OCI-LY7 (cell line): Measurements from ENCODE around the gene PCDH12.

Source experiments
- EZH2phosphoT487 ChIP-seq: fragments of 200-600 bp; sonication (generic); IDR thresholded peaks from 2 replicates; pipeline ENCODE4 v1.6.1; 2018; ENCODE audit warnings: low read depth, borderline replicate concordance, mild to moderate bottlenecking, mixed run types, antibody characterized with exemption, low read length, moderate library complexity, mixed read lengths
- TF ChIP-seq, protein P1 (sequence below): fragments of 200-600 bp; sonication (generic); conservative IDR thresholded peaks from 2 replicates; pipeline ENCODE4 v1.5.1; 2014; ENCODE audit warnings: mild to moderate bottlenecking, antibody characterized with exemption, low read length, moderate library complexity, mixed read lengths

DNA sequence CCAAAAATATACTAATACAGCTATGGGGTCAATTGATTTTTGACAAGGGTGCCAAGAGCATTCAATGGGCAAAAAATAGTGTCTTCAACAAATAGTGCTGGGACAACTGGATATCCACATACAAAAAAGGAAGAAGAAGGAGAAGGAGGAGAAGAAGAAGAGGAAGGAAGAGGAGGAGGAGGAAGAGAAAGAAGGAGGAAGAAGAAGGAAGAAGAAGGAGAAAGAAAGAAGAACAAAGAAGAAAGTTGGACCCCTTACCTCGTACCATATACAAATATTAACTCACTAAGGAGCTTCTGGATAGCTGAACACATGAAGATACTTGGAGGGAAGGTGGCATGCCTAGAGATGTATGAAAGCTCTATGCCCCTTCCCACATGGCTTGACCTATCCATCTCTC is 51.5 kb downstream of the PCDH12 start:
- TF ChIP-seq, protein P1, sequence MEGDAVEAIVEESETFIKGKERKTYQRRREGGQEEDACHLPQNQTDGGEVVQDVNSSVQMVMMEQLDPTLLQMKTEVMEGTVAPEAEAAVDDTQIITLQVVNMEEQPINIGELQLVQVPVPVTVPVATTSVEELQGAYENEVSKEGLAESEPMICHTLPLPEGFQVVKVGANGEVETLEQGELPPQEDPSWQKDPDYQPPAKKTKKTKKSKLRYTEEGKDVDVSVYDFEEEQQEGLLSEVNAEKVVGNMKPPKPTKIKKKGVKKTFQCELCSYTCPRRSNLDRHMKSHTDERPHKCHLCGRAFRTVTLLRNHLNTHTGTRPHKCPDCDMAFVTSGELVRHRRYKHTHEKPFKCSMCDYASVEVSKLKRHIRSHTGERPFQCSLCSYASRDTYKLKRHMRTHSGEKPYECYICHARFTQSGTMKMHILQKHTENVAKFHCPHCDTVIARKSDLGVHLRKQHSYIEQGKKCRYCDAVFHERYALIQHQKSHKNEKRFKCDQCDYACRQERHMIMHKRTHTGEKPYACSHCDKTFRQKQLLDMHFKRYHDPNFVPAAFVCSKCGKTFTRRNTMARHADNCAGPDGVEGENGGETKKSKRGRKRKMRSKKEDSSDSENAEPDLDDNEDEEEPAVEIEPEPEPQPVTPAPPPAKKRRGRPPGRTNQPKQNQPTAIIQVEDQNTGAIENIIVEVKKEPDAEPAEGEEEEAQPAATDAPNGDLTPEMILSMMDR, result no peak
- no peak for TF ChIP-seq EZH2phosphoT487
